GM19463 (cell line): ENCODE measurements around the gene TMEM184B.
A peak's percentile ranks its signal among the peaks of the same experiment; 100 is the strongest.

ENCODE experiments used
- ATAC-seq: cut with Tn5 transposase; IDR thresholded peaks from one replicate; pipeline ENCODE4 v1.9.1; 2021; ENCODE audit warnings: mild to moderate bottlenecking, moderate library complexity; ENCODE audit not compliant: unreplicated experiment

Gene TMEM184B

DNA sequence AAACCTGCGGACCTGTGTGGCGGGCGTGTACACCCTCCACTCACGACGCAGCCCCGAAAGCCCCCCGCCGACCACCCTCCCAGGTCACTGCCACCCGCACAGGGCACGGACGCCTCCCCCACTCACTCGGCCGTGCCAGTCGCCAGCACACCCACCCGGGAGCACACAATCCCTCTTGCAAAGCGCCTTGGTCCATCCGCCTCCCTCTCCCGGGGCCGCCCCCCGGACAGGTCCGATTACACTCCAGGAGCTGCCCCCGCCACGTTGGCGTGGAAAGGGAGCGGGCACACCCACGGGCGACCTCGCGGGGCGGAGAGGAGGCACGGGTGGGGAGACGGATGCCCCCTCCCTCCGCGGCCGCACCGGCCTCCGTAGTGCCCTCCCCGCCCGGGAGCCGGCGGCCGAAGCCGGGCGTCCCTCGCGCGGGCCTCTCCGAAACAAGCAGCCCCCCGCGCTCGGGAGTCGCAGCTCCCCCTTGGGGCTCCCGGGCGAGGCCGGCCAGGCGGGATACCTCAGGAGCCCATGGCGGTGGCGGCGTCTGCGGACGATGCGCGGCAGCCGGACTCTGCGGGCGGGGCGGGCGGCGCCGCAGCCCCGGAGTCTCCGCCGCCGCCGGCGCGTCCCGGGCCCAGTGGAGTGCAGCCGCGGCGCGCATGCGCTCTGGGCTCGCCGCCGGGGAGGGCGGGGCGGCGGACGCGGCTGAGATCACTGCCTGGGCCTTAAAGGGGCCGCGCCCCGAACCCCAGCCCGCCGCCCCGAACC, at the start of gene TMEM184B:
Gene TMEM184B, minus strand, starts transcription at position 638 of the 762 bp plus-strand sequence. CDS start 25,049 bp downstream, outside the sequence.
- peak; percentile 76 for ATAC-seq

DNA sequence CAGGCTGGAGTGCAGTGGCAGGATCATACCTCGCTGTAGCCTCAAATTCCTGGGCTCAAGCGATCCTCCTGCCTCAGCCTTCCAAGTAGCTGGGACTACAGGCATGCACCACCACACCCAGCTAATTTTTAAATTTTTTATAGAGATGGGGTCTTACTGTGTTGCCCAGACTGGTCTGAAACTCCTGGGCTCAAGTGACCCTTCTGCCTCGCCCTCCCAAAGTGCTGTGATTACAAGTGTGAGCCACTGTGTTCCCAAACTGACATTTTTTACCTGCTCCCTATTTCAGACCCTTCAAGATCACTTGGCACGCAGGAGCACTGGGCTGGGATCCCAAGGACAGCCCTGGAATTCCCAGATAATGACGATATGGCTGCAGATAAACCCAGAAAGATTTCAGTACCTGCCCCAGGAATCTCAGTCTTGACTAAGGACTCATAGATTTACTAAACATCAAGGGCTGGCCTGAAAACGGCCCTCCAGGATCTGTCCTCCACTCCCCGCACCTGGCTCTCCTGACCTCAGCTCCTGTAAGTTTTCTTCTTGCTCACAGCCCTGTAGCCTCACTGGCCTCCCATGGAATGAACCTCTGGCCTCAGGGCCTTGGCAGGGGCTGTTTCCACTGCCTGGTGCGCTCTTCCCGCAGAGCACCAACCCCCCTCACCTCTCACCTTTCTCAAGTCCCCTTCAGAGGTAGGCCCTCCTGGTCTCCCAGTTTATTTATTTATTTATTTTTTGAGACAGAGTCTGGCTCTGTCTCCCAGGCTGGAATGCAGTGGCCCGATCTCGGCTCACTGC, 48.0 kb upstream of the TMEM184B start:
- ATAC-seq: no peak

DNA sequence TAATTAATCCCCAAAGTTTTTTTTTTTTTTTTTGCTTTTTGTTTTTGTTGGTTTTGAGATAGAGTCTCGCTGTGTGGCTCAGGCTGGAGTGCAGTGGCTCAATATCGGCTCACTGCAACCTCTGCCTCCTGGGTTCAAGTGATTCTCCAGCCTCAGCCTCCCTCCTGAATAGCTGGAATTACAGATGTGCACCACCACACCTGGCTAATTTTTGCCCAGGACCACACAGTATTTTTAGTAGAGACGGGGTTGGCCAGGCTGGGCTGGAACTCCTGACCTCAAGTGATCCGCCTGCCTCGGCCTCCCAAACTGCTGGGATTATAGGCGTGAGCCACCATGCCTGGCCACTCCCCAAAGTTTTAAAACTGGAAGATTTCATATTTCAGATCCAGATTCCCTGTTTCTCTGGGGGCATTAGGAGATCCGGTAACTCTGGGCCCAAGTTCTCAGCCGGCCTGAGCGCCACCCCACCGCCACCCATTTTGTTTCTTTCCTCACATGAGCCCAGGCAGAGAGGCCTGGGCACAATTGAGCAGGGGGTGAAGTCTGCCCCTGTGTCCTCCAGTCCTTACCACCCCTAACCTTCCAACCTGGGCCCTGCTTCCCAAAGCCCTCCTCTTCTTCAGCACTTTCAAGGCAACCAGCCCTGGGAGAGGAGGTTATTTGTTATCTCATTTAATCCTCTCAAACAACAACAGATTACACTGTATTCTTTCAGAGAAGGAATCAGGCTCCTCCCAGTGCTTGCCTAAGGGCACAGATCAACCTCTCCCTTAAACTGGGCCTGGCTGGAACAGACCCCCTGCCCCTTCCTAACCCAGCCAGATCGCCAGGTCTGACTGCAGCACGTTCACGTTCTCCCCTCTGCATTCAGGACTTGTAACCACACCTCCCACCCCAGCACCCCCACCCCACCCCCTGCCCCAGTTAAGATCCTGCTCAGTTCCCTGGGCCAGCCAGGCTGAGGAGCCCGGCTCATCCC, 46.3 kb upstream of the TMEM184B start:
- no peak for ATAC-seq

DNA sequence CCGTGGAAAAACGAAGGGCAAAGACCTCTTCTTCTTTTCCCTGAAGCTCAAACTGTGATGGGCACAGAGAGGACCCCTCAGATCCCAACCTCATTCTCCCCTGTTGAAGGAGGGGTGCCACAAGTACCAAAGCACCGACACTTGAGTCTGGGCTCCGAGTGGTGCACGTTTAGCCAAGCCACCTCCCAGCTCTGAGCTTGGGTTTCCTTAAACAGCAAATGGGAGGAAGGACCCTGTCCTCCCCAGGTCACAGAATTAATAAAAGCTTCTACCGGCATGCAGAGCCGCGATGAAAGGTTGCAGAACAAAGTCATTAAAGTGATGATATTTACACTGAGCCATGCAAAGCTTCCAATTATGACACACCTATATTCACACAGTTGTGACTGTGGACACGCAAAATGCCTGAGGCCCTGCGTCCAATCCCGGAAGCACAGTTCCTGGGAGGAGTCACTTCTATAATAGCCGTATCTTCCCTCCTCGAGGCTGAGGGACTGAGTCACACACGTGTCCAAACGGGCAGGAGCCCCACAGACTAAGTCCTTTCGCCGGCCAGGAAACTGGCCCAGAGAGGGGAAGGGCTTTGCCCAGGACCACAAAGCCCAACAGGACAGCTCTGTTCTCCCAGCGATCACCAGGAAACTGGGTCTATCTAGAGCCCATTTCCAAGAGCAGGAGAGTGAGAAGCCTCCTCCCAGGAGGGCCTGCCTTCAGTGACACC, 45.3 kb upstream of the TMEM184B start:
- no peak for ATAC-seq

DNA sequence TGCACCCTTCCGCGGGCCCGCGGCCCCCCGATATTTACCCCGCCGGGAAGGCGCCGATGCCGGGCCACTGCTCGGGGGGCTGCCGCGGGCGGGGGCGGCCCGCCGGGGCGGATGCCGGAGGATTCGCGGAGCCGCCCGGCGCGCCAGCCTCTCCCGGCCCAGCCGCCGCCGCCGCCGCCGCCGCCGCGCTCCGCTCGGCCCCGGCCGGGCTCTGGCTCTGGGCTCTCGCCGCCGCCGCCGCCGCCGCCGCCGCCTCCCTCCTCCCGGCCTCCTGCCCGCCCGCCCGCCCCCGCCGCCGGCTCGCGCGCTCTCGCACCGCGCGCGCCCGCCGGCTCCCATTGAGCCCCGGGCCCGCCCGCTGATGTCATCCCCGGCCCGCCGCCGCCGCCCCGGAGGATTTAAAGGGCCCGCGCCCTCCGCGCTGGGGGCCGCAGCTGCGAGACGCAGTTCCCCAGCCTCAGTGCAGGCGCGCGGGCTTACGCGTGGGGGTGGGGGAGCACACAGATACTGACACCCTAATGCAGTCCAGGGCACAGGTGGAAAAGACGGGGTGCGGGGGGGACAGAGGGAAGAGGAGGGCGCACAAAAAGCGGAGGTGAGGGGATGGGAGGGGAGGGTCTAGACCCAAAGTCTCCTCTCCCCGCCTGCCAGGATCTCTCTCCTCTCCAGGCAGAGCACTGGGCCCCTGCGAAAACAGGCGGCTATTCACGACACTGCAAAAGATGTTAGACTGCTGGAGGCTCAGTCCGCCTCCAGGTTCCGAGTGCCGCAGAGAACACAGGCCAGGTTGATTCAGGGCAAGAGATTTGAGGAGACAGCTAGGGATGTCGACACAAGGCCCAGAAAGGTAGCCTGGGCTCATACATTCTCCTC, 44.5 kb upstream of the TMEM184B start, which contains the start of gene CSNK1E:
Gene CSNK1E, minus strand, starts transcription at position 312 of the 873 bp plus-strand sequence. CDS start 3,276 bp downstream, outside the sequence.
- ATAC-seq: peak; percentile 59

DNA sequence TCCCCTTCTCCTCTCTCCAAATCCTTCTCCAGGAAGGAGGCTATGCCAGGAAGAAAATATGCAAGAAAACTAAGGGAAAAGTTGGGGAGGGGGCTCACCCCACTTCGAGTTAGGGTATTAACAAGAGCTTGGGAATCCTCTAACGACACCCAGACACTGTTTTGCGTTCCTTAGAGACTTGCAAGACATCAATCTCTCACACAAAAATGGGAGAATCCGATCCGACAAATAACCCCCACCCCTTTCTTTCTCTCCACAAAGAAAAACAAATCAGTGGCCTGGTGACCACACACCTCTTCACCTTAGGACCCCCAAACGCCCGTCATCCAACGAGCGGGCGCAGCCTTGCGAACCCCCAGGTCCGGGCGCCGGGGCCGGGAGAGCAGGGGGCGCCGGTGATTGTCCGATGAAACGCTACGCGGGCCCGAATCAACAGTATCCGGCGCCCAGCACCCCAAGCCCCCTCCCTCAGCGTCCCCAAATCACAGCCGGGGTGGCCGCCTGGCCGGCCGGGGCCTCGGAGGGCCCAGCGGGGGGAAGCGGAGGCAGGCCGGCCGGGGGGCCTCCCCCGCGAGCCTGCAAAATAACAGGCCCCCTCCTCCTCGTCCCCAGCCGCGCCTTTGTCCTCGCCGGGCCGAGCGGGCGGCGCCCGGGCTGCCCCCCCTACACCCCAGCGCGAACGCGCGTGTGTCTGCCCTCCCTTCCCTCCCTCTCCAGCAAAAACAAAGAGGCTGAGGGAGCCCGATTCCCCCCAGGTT, 43.7 kb upstream of the TMEM184B start:
- peak; percentile 29 for ATAC-seq

DNA sequence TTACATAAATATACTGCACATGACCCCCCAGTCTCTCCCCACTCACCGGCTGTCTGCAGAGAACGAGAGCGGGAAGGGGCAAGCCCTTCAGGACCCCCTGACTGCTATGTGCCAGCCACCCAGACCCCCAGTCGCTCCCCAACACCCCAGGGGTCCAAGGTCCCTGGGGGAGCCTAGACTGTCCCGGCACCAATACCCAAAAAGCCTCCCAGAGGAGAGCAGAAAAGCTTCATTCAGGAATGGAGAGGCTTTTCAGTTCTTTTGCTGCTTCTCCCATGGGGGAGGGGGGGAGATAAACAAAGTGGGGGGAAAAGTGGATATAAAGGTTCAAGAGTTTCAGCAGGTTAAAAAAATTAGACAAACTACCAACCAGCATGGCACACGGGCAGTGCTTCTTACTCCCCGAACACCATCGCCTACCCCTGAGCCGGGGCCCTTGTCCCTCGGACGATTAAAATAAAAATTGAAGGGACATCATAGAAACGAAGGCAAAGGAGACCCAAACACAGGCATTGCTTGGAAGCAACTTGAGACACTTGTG, 43.1 kb upstream of the TMEM184B start:
- no peak for ATAC-seq

DNA sequence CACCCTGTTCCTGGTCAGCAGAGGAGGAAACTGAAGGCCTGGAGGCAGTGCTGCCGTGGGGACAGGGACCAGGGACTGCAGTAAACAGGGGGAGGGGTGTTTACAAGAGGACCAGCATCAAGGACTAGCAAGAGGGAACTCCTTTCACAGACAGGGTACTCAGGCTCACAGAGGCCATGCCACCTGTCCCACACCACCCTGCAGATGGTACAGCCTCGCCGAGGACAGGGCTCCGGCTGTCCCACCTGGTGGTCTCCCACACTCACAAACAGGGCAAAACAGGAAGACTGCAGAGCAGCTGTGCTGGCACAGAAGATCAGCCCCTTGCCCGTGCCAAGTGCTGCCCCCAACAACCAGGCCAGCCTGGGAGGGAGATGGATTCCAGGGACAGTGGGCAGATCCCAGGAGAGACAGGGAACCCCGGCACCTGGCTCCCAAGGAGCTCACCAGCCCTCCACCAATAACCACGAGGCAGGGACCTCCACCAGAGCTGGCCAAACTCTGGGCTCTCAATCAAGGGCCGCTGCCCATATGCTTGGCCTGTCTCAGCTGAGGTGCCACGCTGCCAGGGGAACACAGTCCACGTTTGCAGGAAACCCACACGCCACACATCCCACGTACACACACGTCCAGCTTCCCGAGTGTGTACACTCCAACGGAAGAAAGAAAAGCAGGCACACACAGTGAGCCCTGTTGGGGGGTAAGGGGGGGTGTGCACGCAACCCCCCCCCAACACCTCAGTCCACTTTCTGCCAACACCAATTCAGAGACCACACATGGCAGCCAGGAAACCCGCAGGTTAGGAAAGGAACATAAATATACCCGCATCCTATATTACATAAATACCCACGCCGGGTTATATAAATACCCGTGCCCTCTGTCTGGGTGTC, 42.4 kb upstream of the TMEM184B start:
- no peak for ATAC-seq

DNA sequence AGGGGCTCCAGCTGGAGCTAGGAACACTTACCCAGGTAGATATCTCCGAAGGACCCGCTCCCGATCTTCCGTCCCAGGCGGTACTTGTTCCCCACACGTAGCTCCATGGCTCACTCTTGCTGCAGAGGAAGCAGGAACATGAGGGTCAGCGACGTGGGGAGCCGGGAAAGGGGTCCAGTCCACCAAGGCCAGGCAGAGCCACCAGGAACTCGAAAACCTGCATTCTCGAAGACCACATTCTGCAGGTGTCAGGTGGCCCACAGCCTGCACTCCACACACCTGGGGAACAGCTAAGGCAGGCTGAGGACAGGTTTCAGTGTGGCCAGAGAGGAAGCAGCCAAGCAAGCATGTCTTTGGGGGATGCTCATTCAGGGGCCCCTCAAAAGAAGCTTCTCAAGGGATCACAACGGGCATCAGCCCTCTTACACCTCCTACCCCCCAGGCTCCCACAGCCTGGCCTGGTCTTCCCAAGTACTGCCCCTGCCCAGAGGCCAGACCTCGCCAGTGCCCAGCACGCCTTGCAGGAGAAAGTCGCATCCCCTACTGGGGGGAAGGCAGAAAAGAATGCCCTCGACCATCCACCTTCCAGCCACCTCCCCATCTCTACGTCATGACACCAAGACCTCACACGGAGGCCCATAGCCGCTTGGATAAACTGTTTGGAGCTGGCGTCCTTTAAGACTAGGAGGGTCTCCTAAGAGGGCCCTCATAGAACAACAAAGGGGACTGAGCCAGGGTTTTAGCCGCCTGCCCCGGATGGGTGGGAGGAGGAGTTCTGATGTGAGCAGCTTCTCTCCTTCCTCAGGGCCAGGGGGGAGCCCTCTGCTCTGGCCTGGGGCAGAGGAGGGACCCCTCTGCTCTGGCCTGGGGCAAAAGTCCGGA, 41.5 kb upstream of the TMEM184B start:
- ATAC-seq: no peak

DNA sequence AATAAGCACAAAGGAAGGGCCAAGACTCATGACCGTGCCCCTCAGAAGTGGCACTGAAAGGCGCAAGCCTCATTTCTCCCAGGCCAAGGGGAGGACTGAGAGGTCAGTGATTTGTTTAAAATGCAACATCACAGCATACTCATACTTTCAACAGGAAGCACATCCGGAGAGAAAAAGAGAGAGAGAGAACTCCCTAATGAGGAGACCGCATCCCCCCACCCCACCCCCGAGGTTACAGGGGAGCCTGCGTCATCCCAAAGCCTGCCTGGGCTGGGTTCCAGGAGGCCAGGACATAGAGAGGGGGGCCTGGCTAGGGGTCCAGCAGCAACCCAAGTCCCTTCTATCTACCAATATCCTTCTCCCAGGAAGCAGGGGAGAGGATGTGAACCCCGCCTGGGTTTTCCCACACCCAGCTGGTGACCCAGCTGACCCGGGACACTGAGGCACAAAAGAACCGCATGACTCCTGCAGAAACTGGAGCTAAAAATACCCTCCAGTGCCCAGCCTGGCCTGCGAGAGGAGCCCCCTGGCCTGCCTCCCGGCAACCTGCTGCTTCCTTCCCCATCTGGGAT, 40.7 kb upstream of the TMEM184B start:
- no peak for ATAC-seq

DNA sequence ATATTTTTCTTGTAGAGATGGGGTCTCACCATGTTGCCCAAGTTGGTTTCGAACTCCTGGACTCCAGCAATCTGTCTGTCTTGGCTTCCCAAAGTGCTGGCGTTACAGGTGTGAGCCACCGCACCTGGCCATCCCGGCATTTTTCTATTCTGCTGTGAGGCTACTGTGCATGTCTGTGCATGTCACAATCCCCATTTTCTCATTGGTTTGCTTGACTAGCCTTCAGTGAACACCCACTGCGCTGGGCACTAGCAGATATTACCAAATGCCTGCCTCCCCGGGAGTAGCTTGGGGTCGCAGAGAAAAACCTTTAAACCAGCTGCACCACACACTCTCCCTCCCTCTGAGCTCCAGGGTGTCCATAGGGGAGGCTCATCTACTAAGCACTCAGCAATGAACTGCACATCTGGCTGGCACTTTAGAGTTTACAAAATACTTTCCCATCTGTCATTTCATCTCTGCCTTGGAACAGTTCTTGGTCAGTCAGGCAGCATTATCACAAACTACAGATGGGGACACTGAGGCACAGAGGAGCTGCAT, 39.5 kb upstream of the TMEM184B start:
- no peak for ATAC-seq

DNA sequence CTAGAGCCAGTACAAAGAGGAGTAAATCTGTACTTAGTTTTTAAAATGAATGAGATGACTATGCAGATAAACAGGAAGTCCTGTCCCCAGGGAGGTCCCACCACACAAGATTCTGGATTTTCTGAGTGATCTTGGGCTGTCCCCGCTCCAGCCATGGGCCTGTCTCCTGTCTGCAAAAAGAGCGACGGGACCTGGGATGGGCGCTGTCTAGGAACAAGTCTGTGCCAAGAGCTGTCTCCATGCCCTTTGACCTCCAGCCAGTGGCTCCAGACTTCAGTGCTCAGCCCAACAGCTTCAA, 38.5 kb upstream of the TMEM184B start:
- no peak for ATAC-seq

DNA sequence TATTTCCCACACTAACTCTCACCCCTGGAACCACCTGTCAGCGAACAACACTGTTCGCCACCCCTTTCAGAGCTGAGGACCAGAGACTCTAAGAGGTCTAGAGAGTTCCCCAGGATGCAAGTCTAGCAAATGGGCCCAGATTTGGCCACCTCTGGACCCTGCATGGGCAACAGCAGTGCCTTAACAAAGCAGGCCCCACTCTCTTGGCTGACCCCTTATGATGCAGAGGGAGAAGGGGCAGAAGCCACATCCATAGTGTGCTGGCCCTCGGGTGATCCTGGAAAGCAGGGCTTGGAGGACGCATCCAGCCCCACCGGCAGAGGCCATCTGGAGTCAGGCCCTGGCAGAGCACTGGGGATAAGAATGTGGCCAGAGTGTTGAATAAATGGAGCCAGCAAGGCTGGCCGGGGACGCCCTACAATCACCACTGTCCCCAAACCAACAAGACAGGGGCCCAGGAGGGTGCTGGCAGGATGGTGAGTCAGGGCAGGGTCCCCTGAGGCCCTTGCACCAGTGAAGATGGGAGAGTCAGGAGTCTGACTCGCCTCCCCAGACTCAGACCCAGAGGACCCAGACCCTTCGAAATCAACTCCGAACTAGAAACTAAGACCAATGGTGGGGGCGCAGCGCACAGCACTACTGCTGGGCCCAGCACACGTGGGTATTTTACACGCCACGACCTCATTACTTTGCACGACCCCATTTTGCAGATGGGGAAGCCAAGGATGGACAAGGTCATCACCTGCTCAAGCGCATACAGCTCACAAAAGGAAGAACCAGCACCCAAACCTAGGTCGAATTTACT, 37.9 kb upstream of the TMEM184B start:
- no peak for ATAC-seq

DNA sequence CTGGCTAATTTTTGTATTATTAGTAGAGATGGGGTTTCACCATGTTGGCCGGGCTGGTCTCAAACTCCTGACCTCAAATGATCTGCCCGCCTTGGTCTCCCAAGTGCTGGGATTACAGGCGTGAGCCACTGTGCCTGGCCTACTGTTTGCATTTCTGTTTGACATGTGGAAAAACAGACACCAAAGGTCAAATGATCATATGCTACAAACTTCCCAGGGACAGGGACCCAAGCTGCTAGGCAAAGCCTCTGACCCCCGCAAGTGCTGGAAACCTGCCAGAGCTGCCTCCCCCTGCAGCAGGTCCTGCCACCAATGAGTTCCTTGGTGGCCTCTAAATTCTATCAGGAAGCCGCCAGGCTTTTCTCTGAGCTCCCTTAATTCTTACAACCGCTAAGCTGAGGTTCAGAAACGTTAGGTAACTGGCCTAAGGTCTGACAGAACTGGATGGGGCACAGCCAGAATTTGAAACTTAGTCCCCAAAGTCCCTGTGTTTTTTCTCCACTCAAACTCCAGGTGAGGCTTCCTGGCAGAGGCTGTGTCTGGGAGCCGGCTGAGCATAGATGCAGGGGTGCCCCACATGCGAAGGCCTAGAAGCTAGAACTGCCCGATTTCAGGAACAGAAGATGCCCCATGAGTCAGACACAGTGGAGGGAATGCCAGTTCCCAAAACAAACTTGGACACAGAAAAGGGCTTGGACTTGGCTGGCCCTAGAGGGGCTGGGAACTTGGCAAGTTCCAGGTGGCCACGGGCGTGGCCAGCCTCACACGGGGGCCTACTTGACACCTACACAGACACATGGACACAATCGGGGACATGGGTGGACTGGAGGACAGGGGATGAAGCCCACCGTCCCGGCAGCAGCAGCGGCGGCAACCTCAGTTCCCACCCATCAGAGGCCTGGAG, 37.1 kb upstream of the TMEM184B start:
- ATAC-seq: no peak
